NCI-H524 (cell line): Measurements from ENCODE around the gene RNF44.

ENCODE experiments used
- DNase-seq, 2 experiments: peaks; one replicate each; lab custom pipeline; 2025; lab: John Stamatoyannopoulos, UW

The RNF44 gene

GRCh38 chr5:176535664-176536131, 1.5 kb downstream of the RNF44 start:
- peak in 1 of 2 experiments; percentile 42 for DNase-seq

DNA sequence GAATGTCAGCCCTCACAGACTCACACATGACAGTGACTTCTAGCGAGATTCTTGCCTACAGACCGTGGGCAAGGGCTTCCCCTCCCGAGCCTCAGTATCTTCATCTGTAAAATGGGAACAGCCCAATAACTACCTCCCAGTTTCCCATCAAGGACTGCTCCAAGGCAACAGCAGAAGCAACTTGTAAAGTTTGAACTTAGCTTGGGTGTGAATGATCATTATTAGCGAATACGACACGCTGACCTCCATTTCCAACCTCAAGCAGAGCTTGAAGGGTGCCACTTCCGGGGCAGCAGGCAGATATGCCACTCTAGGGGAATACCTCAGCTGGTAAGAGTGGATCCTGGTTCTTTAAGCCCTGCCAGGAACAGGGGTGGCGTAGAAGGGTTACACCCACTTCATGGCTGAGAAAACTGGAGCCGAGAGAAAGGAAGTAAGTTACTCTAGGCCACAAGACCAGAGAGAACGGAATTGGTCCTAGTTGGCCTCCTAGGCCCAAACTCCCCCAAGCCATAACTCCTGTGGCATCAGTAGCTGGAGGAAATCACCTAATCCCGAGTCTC, 2.0 kb downstream of the RNF44 start:
- no peak for DNase-seq

DNA sequence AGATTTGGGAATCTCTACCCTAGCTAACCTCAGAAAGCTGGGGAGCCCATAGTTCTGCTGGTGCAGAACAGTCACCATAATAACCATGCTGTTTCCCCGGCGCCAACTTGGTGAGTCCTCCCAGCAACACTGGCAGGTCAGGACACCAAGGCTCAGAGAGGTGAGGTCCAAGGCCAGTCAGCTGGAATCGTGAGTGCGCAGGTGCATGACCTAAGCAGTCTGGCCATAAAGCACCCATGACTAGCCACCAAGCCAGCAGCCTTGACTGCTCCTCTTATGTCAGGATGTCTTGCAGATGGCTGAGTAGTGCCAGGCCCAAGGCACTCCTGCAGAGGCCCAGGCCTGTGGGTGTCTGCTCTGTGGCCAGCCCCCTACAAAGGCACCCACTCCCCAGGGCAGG, 2.6 kb downstream of the RNF44 start:
- DNase-seq = no peak

DNA sequence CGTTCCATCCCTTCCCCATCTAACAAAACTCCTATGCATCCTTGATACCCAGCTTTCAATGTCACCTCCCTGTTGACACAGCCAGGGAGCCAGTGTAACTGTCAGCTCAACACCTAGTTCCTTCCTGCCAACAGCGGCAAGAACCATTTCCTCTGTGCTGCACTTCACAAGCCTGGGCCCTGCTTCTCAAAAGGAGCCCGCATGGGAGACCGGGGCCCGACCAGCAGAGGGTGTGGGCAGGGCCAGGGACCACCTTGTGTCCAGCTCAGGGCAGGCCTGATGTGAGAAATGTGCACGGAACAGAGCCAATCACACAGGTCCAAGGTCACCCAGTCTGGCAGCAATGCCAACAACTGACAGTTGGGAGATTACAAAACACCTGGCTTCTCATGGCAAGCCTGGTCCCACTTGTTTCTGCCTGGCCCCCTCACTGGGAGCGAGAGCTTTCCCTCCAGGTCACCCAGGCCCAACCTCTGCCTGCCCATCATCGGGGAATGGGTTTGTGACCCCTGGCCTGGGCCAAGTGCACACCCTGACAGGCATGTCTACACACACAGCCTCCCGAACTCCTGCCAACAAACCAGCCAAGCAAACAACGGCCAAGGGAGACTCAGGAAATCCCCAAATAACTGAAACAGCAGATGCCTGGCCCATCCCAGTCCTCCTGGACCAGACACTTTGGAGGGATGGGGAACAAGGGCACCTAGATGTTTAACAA, 3.1 kb downstream of the RNF44 start:
- no peak for DNase-seq

DNA sequence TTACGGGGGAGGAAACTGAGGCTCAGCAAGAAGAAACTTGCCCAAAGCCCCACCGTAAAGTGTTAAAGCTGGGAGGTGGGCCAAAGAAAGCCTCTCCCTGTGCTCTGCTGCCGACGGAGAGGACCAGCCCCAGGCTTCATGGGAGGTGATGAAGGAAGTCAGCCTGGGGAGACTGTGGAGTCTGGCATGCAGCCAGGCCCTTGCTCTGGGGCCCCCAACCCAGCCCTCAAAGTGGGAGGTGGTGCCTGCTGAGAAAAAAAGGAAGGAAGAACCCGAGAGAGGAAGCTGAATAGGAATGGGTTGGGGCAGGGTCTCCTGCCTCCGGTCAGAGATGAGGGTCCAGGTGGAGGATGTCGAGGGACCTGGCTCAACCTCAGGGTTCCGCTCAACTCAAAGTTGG, 3.8 kb downstream of the RNF44 start:
- DNase-seq = no peak

DNA sequence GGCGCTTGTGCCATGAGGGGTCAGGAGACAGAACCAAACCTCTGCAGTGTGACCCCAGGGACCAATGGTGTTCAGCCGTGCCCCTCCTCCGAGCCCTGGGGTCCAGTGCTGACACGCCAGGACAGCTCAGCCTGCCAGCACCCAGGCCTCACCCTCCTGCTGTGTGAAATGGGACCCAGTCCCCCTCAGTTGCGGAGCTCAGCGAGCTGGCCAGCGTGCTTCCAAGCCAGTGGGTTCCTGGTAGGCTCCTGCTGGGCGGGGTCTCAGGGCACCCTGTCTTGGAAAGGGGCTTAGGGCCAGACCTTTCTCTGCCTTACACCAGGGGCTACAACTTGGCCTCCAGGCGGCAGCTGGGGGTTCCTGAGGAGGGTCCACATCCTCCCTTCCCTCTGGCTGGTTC, 4.4 kb downstream of the RNF44 start:
- DNase-seq = no peak

DNA sequence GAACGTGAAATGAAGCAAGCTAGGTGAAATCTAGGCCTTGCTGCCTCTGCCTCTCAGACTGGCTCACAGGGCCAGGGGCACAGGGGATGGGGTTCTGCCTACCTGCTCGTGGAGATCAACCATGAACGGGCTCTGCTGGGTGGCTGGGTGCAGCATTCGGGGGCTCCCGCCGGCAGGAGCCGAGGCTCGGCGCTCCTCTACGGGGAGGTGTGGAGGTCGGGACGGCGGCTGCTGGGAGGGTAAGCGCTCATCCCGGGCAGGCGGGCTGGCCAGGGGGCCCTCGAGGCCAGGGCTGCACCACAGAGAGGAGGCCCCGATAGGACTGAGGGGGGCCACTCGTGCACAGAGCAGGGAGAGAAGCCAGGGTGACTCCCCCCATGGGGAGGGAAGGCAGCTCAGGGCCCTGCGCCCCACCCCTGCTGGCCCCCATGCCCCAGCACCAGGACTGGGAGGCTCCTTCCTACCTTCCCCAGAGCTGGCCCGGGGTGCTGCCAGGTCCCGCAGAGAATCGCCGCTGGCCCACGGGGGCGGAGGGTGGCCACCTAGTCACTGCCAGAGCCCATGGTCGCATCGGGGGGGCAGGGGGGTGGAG, 5.2 kb downstream of the RNF44 start:
- DNase-seq = no peak

DNA sequence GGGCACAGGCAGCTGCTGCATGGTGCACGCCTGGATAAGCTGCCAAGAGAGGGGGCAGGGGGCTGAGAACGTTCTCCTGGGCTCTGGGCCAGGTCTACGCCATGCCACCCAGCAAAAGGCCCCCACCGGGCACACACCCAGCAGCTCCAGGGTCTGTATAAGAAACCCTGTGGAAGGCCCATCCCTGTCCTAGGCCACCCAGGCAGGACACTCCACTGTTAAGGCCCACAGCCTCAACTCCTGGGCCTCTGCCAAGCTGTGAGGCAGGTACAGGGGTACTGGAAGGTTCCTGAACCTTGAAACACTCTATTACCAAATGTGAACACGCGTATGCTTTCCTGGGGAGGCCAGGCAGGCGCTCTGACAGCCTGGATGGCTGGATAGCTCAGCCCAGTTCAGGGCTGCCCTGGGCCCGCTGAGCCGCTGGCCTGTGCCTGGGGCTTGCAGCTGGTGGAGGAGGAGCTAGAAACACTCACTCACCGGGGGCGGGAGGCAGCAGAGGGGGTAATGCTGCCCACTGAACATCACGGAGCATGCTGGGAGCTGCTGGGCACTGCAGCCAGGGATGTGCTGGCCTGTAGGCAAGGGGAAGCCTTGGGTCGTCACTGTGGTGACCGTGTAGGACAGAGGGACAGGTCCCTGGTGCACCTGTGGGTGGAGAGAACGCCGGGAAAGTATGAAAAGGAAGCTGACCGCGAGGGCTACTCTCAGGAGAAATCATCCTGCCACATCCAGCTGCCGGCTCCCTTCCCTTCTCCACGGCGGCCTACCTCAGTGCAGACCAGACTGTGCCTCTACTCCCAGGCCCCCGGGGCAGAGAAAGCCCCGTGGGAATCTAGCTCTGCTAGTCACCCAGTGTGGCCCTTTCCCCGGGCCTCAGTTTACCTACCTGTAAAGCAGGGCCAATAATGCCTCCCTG, 6.0 kb downstream of the RNF44 start:
- peak; percentile 23 to 49 for DNase-seq

- DNase-seq = no peak
Measured at GRCh38 chr5:176530393-176530982, 6.7 kb downstream of the RNF44 start.

- DNase-seq = no peak
Measured at GRCh38 chr5:176529741-176530141, 7.5 kb downstream of the RNF44 start.

DNA sequence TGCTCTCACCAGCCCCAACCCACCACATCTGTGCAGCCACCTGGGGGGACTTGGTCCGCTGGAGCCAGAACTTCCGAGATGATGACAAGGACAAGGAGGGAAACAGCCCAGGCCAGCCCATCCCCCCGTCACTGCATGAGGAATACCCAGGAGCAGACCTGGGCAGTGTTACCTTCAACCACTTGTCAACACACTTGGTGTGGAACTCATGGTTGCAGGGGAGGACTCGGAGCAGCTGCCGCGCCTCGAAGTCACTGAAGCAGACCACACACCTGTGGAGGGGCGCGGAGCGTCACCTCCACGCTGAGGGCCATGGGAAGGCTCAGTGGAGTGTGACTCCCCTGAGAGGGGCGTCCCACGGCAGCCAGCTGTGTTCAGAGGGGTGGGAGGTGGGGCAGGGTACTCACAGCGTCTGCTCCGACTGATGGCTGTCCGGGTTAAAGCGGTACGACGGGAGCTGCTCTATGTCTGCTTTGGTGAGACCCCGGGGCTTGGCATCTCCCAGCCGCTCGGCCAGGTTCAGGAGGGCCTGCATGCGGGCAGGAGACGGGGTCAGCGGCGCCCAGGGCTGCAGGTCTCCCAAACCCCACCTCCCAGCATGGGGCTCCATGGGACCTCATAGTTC, 8.0 kb downstream of the RNF44 start:
- peak in 1 of 2 experiments; percentile 70 for DNase-seq

DNA sequence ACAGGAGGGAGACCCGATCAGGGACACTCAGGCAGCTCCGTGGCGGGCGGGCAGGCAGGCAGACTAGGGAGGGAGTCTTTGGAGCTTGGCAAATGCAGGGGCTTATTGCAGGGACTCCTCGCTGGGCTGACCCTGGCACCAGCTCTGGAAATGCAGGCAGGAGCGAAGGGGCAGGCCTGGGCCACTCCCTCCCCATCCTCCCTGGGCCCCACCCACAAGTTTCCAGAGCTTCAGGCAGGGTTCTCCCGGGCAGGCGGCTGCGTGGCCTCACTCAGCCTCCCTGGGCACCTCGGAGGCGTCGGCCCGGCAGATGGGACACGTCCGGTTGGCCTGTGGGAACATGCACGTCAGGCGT, 8.5 kb downstream of the RNF44 start:
- peak in 1 of 2 experiments; percentile 44 for DNase-seq

- peak in 1 of 2 experiments; percentile 60 for DNase-seq
Measured at GRCh38 chr5:176528301-176528700, 8.9 kb downstream of the RNF44 start.

DNA sequence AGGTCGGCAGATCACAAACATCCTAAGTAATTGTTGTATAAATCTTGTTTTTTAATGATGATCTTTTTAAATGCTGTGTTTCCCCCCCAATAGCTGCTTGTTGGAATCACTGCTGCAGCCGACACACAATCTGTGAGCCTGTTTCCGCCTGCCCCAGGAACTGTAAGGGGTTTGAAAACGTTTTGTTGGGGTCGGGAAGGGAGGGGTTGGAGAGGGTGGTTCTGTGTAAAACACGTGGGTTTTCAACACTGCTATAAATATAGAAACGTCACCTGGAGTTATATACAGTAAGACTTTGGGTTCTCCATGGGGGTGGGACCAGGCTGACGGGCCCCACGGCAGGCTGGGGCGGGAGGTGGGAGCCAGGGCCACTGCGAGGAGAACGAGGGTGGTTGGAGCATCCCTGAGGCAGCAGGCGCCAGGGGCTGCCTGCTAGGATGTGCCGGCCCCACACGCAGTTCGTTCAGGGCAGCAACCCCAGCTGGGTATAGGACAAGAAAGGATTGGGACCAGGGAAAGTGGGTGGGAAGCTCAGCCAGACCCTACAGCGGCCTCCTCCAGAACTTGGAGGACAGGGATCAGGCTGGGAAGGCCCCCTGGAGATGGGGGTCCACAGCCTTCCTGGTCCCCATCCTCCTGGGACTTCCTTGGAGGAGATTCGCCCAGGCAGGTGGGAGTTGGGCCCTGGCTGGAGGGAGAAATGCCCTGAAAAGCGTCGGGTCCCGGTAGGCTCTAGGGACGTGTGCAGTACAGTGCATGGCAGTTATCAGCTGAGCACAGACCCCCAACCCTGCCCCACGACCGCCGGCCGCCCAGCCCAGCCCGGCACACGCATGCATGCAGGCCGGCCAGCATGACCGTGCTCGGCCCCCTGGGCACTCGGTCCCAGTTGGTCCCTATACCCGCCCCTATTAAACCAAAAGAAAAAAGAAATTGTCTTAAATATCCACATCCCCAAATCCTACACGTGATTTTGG, 9.7 kb downstream of the RNF44 start:
- DNase-seq = no peak

- no peak for DNase-seq
Measured at GRCh38 chr5:176526462-176526861, 10.7 kb downstream of the RNF44 start.

DNA sequence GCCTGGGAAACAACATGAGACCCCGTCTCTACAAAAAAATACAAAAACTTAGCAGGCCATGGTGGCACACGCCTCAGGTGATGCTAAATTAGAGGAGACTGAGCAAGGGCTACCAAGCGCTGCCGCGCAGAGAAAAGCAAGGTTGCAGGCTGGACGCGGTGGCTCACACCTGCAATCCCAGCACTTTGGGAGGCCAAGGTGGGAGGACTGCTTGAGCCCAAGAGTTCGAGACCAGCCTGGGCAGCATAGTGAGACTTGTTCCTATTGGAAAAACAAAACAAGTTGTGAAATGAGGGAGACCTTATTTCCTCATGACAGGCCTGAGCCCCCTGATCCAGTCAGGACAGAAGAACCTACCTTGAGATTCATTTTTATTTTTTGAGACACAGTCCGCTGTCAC, 11.5 kb downstream of the RNF44 start:
- DNase-seq = no peak

GRCh38 chr5:176524987-176525386, 12.2 kb downstream of the RNF44 start:
- no peak for DNase-seq

GRCh38 chr5:176524138-176524537, 13.1 kb downstream of the RNF44 start:
- DNase-seq = no peak

GRCh38 chr5:176521699-176522263, 15.4 kb downstream of the RNF44 start:
- no peak for DNase-seq

GRCh38 chr5:176521286-176521685, 15.9 kb downstream of the RNF44 start:
- DNase-seq = no peak
